Osteoblast (primary cell): ENCODE data around the gene GATAD2A. TPM values are rescaled to one million over a fixed set of nuclear protein-coding genes. Genes with fewer than 3 reads are reported as not detected.
A peak's percentile ranks its signal among the peaks of the same experiment; 100 is the strongest.

Experiments
- DNase-seq: peaks from one replicate; pipeline ENCODE4 v3.0.0; 2011; ENCODE audit warnings: low spot score, mixed read lengths; ENCODE audit not compliant: insufficient read length; ENCODE audit errors: missing footprints
- H2AFZ ChIP-seq: 2 replicates; pipeline ENCODE4 v1.6.0; 2011; ENCODE audit warnings: mild to moderate bottlenecking, low read length
- H3K27ac ChIP-seq: 2 replicates; pipeline ENCODE4 v1.5.1; 2011; ENCODE audit warnings: mild to moderate bottlenecking, low read depth, low read length, moderate library complexity
- H3K27me3 ChIP-seq: 2 replicates; pipeline ENCODE4 v1.6.0; 2012; ENCODE audit warnings: mild to moderate bottlenecking, control low read depth, inconsistent platforms, low read length, moderate library complexity; ENCODE audit not compliant: insufficient read depth
- H3K36me3 ChIP-seq: 2 replicates; pipeline ENCODE4 v1.5.1; 2011; ENCODE audit warnings: mild to moderate bottlenecking, low read length, control low read depth, moderate library complexity; ENCODE audit not compliant: insufficient read depth
- H3K4me1 ChIP-seq: 2 replicates; pipeline ENCODE4 v1.5.1; 2011; ENCODE audit warnings: mild to moderate bottlenecking, low read length, control low read depth, moderate library complexity; ENCODE audit not compliant: insufficient read depth
- H3K4me2 ChIP-seq: 2 replicates; pipeline ENCODE4 v1.6.0; 2011; ENCODE audit warnings: mild to moderate bottlenecking, low read length; ENCODE audit not compliant: insufficient read depth
- H3K4me3 ChIP-seq: fragments of 200-600 bp; sonication (generic); 3 replicates; pipeline ENCODE4 v1.5.1; 2012; ENCODE audit warnings: mild to moderate bottlenecking, low read length, inconsistent platforms; ENCODE audit not compliant: insufficient read depth
- H3K79me2 ChIP-seq: 2 replicates; pipeline ENCODE4 v1.6.0; 2012; ENCODE audit warnings: mild to moderate bottlenecking, low read length, control low read depth, inconsistent platforms; ENCODE audit not compliant: insufficient read depth
- H3K9me3 ChIP-seq: 2 replicates; pipeline ENCODE4 v1.5.1; 2011; ENCODE audit warnings: low read depth, low read length, control low read depth
- H4K20me1 ChIP-seq: 2 replicates; pipeline ENCODE4 v1.6.0; 2012; ENCODE audit warnings: mild to moderate bottlenecking, low read length, control low read depth; ENCODE audit not compliant: insufficient read depth
- total RNA-seq: library from RNA; depleted of rRNA; stranded (reverse); fragments of >200 nt; gene quantifications from 2 replicates; pipeline ENCODE4 v1.2.3, GENCODE V29; 2012
- TF ChIP-seq, protein P1 (sequence below): IDR thresholded peaks from 2 replicates; pipeline ENCODE4 v1.5.1; 2011; ENCODE audit warnings: mild to moderate bottlenecking, low read depth, low read length, moderate library complexity; ENCODE audit errors: extremely low read depth

Gene GATAD2A
- total RNA-seq, 1 donor, result 48.9 TPM

DNA sequence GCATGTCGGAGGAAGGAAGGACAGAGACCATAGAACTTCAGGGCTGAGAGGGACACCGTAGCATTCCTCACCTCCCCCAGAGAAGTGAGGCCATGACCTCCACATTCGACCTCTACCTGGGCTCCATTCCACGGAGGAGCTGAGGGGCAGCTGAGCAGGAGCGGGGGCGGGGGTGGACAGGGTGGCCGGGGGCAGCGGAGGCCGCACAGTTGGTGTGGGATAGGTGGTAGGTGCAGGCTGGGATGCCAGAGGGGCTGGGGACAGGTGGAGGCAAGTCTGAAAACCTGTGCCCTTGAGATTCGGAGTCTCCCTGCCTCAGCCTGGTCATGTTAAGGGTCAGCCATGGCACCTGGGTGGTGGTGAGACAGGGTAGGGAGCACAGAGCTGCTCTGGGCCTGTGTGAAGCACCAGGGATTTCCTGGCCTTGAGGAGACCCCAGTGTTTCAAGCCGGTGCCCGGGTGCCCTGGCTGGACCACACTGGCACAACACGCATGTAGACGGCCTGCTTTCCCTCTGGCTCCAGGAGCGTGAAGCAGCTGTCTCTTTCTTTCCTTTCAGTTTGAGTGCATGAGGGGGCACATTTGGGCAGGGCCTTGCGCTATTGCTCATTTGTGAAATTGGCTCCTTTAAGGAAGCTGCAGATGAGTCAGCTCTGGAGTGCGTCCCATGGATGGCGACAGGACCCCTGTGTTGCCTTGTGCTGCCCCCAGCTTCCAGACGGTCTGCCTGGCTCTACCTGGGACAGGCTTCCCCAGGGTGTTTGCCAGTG is 58.1 kb downstream of the GATAD2A start:
- Histone ChIP-seq H3K4me1 (peaks cover 39% of the 10 kb centered on the region), H3K36me3 (peaks cover 31% of the 10 kb centered on the region), H3K27me3 (no peaks in the 10 kb centered on the region), H3K4me3 (no peak overlapping the region), H3K27ac (peak overlapping the region; percentile 68), H3K9me3 (peaks cover 6% of the 10 kb centered on the region), H3K79me2 (peaks cover 96% of the 10 kb centered on the region), H4K20me1 (peaks cover 30% of the 10 kb centered on the region), H2AFZ (no peak overlapping the region), H3K4me2 (peak overlapping the region; percentile 40)
- TF ChIP-seq, protein P1, sequence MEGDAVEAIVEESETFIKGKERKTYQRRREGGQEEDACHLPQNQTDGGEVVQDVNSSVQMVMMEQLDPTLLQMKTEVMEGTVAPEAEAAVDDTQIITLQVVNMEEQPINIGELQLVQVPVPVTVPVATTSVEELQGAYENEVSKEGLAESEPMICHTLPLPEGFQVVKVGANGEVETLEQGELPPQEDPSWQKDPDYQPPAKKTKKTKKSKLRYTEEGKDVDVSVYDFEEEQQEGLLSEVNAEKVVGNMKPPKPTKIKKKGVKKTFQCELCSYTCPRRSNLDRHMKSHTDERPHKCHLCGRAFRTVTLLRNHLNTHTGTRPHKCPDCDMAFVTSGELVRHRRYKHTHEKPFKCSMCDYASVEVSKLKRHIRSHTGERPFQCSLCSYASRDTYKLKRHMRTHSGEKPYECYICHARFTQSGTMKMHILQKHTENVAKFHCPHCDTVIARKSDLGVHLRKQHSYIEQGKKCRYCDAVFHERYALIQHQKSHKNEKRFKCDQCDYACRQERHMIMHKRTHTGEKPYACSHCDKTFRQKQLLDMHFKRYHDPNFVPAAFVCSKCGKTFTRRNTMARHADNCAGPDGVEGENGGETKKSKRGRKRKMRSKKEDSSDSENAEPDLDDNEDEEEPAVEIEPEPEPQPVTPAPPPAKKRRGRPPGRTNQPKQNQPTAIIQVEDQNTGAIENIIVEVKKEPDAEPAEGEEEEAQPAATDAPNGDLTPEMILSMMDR, result no peak
- DNase-seq, result peak; percentile 92

DNA sequence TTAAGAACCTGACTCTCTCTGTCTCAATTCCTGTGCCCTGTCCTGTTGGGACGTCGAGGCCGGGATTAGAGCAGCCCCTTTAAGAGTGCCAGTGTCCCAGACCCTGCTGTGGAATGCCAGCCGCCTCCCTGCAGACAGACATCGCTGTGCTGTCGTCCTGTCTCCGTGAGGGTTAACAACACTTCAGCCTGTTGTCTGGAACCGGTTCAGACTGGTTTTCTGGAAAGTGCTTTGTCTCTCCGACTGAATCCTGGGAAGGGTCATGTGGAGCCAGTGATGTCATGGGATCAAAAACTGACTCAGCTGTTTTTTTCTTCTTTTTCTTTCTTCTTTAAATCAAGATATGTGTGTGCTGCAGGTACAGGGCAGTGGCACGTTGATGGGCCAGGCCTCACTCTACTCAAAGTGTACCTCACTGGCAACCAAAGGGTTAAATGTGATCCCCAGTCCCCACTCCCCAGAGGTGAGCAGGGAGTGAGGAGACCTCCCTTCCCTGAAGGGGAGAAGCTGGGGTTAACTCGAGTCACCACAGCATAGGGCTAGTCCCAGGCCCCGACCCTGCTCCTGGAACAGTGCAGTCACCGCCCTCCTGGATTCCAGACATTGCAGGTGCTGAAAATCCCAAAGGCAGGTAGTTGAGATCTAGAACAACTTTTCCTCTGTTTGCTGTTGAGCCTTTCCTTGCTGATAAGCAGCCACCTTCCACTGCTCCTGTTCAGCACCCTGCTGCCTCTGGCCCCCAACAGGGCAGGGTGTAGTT is 59.0 kb downstream of the GATAD2A start:
- H3K36me3 ChIP-seq, result peaks cover 34% of the 10 kb centered on the region
- peaks cover 8% of the 10 kb centered on the region for H3K9me3 ChIP-seq
- H3K4me3 ChIP-seq, result no peak overlapping the region
- peaks cover 21% of the 10 kb centered on the region for H4K20me1 ChIP-seq
- peak overlapping the region; percentile 40 for H3K4me2 ChIP-seq
- DNase-seq, result no peak
- TF ChIP-seq, protein P1, result no peak
- H2AFZ ChIP-seq, result no peak overlapping the region
- no peaks in the 10 kb centered on the region for H3K27me3 ChIP-seq
- peak overlapping the region; percentile 68 for H3K27ac ChIP-seq
- peaks cover 29% of the 10 kb centered on the region for H3K4me1 ChIP-seq
- H3K79me2 ChIP-seq, result peaks cover 97% of the 10 kb centered on the region

DNA sequence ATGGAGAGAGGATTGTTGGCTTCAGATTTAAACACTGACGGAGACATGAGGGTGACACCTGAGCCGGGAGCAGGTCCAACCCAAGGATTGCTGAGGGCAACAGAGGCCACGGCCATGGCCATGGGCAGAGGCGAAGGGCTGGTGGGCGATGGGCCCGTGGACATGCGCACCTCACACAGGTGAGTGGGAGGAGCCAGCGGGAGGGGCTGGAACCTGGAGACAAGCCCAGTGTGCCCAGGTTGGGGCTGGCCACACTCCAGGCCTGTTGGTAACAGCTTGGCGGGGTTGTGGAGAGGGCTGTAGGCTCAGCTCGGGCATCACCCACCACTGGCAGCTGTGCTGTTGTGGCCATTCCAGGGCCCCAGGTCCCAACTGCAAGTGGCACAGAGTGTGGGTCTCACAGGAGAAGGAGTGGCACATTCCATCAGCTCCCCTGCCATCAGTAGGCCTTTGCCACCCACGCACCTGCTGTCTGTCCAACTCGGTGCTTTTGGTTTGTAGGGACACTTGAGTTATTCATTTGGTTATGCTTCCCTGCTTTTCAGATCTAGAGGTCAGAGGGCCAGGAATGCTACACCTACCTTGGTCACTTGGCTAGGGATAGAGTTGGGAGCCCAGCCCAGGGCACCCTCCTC is 60.1 kb downstream of the GATAD2A start:
- peaks cover 12% of the 10 kb centered on the region for H4K20me1 ChIP-seq
- peaks cover 34% of the 10 kb centered on the region for H3K36me3 ChIP-seq
- no peaks in the 10 kb centered on the region for H3K27me3 ChIP-seq
- no peak for DNase-seq
- no peak overlapping the region for H3K4me3 ChIP-seq
- H3K4me1 ChIP-seq, result peaks cover 19% of the 10 kb centered on the region
- no peak overlapping the region for H3K27ac ChIP-seq
- H3K9me3 ChIP-seq, result peaks cover 8% of the 10 kb centered on the region
- TF ChIP-seq, protein P1, result no peak
- no peak overlapping the region for H2AFZ ChIP-seq
- H3K79me2 ChIP-seq, result peaks cover 94% of the 10 kb centered on the region
- H3K4me2 ChIP-seq, result no peak overlapping the region
